Small intestine (tissue), 7 donors: ENCODE measurements around the gene SAXO2. TPM values are rescaled to one million over a fixed set of nuclear protein-coding genes. Genes with fewer than 3 reads are reported as not detected.
"Not testable (repeated sequence)": the region's sequence is repeated elsewhere in the genome, so short reads cannot be mapped to it uniquely, and the experiment has no call there.

ENCODE experiments used
- DNase-seq, 2 donors: peaks; one replicate each; pipeline versions ENCODE4 v3.0.0 to v3.0.0-alpha.2; 2013
- FAIRE-seq: peaks from 2 replicates; lab custom pipeline; 2012; peaks lifted over from hg19 to GRCh38; lab: Jason Lieb, UNC
- H3K27ac ChIP-seq, 3 donors: one replicate each; pipeline ENCODE4 v1.5.1; 2013; ENCODE audit warnings: low read length in 2 of 3, mild to moderate bottlenecking in 2 of 3, control low read depth in 1 of 3, inconsistent platforms in 1 of 3, low read depth in 1 of 3, moderate library complexity in 1 of 3
- H3K27me3 ChIP-seq, 3 donors: one replicate each; pipeline ENCODE4 v1.6.1; 2013; ENCODE audit warnings: low read length in 3 of 3, inconsistent platforms in 1 of 3; ENCODE audit not compliant: control insufficient read depth in 3 of 3, insufficient read depth in 3 of 3
- H3K36me3 ChIP-seq, 3 donors: one replicate each; pipeline ENCODE4 v1.6.1; 2013; ENCODE audit warnings: low read length in 3 of 3, inconsistent platforms in 1 of 3, low read depth in 1 of 3, mild to moderate bottlenecking in 1 of 3, moderate library complexity in 1 of 3; ENCODE audit not compliant: control insufficient read depth in 3 of 3, insufficient read depth in 2 of 3
- H3K4me1 ChIP-seq, 3 donors: one replicate each; pipeline ENCODE4 v1.6.1; 2013; ENCODE audit warnings: low read length in 2 of 3, inconsistent platforms in 1 of 3, low read depth in 1 of 3, mild to moderate bottlenecking in 1 of 3, moderate library complexity in 1 of 3; ENCODE audit not compliant: control insufficient read depth in 3 of 3, insufficient read depth in 2 of 3
- H3K4me3 ChIP-seq, 3 donors: one replicate each; pipeline ENCODE4 v1.5.1; 2013; ENCODE audit warnings: low read length in 3 of 3, control low read depth in 1 of 3, inconsistent platforms in 1 of 3, low read depth in 1 of 3, mild to moderate bottlenecking in 1 of 3, moderate library complexity in 1 of 3
- H3K9me3 ChIP-seq, 2 donors: one replicate each; pipeline ENCODE4 v1.6.1; 2013; ENCODE audit warnings: low read depth in 1 of 2, low read length in 1 of 2; ENCODE audit not compliant: control insufficient read depth in 2 of 2, insufficient read depth in 1 of 2
- WGBS, 3 donors: extraction: QIAGEN DNeasy Blood & Tissue Kit; methylation state at CpG; one replicate each; pipeline ENCODE4 v1.1.7; 2013; 5-methylcytosine and 5-hydroxymethylcytosine counted together
- polyA plus RNA-seq, 4 donors: library from polyadenylated mRNA; stranded (reverse) in 3 of 4; unstranded in 1 of 4; fragments of 200-250 nt in 3 of 4; fragments of 120-200 nt in 1 of 4; gene quantifications; one replicate each; pipeline versions ENCODE4 v1.2.1 to v1.2.3, GENCODE V29; 2013
- donor health status: healthy with polysubstance abuse.
- donor health status: control.
- donor health status: control.
- donor health status: Bipolar disorder and iron deficiency.
- donor health status: healthy.

The SAXO2 gene
- polyA plus RNA-seq, 4 donors: 0.37 to 5.1 (median 1.5) TPM; not detected in 1

- H3K4me3 ChIP-seq, FAIRE-seq, H3K4me1 ChIP-seq, H3K27ac ChIP-seq, H3K36me3 ChIP-seq, H3K27me3 ChIP-seq, DNase-seq, H3K9me3 ChIP-seq: not testable (repeated sequence)
- 87% methylated on average over 3 of the region's 3 CpGs; no CpG with 5 or more reads in 2 of the 3 donors for WGBS, 3 donors
Measured at GRCh38 chr15:82331576-82332304, 69.1 kb downstream of the SAXO2 start.

GRCh38 chr15:82332711-82333602, 70.3 kb downstream of the SAXO2 start:
- H3K27ac ChIP-seq, H3K4me3 ChIP-seq, FAIRE-seq, H3K27me3 ChIP-seq, H3K9me3 ChIP-seq, H3K4me1 ChIP-seq, DNase-seq, H3K36me3 ChIP-seq: not testable (repeated sequence)
- 20 to 42% (median 32%) methylated on average over 6 to 9 of the region's 13 CpGs for WGBS, 3 donors

GRCh38 chr15:82333603-82334553, 71.3 kb downstream of the SAXO2 start:
- H3K4me1 ChIP-seq, H3K27ac ChIP-seq, H3K9me3 ChIP-seq, H3K4me3 ChIP-seq, H3K36me3 ChIP-seq, FAIRE-seq, H3K27me3 ChIP-seq, DNase-seq: not testable (repeated sequence)
- 79 to 89% (median 85%) methylated on average over 15 to 40 of the region's 43 CpGs for WGBS, 3 donors

Other genes starting within 250 kb of the SAXO2 start
- 1 to 10 TPM in 1 of 4 donors, under 1 TPM in 1, not detected in 2; 0.95 to 3.0 TPM for gene MEX3B, start 216.8 kb upstream of the SAXO2 start, polyA plus RNA-seq
- gene EFL1, start 84 bp upstream of the SAXO2 start, polyA plus RNA-seq: 10 to 100 TPM; 11.6 to 25.2 (median 13.4) TPM
- 1 to 10 TPM in 2 of 4 donors, under 1 TPM in 2; 0.67 to 5.7 (median 1.4) TPM for gene GOLGA6L10, start 86.7 kb downstream of the SAXO2 start, polyA plus RNA-seq
- 1 to 10 TPM; 2.2 to 8.1 (median 3.6) TPM for gene GOLGA6L9, start 167.0 kb downstream of the SAXO2 start, polyA plus RNA-seq